ENCODE data around the gene SHMT2. TPM values are rescaled to one million over a fixed set of nuclear protein-coding genes. Genes with fewer than 3 reads are reported as not detected.

Gene SHMT2
- total RNA-seq, 1 experiment from 2014 or later, result 274 TPM

DNA sequence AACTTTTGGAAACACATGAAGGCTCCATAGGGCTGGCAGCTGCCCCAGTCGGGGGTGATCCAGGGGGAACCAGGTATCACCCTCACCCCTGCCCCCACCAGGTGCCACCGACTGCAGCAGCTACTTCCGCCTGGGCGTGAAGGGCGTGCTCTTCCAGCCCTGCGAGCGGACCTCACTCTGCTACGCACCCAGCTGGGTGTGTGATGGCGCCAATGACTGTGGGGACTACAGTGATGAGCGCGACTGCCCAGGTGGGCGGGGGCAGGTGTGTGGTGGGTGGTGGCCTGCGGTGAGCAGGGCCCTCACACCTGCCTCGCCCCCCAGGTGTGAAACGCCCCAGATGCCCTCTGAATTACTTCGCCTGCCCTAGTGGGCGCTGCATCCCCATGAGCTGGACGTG is 35.3 kb upstream of the SHMT2 start:
- no peak for DNase-seq (ENCODE audit: low spot score)
- TF ChIP-seq EZH2 (IDR thresholded peaks at IDR 0.05; ENCODE audit: borderline replicate concordance, low read depth, low read length, poor library complexity, severe bottlenecking), result no peak
- TF ChIP-seq, protein P1, sequence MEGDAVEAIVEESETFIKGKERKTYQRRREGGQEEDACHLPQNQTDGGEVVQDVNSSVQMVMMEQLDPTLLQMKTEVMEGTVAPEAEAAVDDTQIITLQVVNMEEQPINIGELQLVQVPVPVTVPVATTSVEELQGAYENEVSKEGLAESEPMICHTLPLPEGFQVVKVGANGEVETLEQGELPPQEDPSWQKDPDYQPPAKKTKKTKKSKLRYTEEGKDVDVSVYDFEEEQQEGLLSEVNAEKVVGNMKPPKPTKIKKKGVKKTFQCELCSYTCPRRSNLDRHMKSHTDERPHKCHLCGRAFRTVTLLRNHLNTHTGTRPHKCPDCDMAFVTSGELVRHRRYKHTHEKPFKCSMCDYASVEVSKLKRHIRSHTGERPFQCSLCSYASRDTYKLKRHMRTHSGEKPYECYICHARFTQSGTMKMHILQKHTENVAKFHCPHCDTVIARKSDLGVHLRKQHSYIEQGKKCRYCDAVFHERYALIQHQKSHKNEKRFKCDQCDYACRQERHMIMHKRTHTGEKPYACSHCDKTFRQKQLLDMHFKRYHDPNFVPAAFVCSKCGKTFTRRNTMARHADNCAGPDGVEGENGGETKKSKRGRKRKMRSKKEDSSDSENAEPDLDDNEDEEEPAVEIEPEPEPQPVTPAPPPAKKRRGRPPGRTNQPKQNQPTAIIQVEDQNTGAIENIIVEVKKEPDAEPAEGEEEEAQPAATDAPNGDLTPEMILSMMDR (conservative IDR thresholded peaks at IDR 0.05; ENCODE audit: low read depth, low read length), result no peak
- POLR2A ChIA-PET (ENCODE audit: low non-redundant PET), result no interaction called here
- H3K4me3 ChIP-seq (ENCODE audit: low read depth, low read length, poor library complexity, severe bottlenecking), result no peak overlapping the region
- no peaks in the 10 kb centered on the region for H3K27me3 ChIP-seq (replicated peaks; ENCODE audit: insufficient read depth, low read depth, low read length, poor library complexity)
- H3K9me3 ChIP-seq (ENCODE audit: low read depth, low read length, poor library complexity, severe bottlenecking), result no peaks in the 10 kb centered on the region
- intact Hi-C loops (cut with micrococcal nuclease; ENCODE audit: unreplicated experiment), result no loop called here
- H3K27ac ChIP-seq (ENCODE audit: low read depth, low read length, poor library complexity, severe bottlenecking), result no peak overlapping the region
- H3K36me3 ChIP-seq (ENCODE audit: insufficient read depth, low read length, poor library complexity, severe bottlenecking), result peaks cover 10% of the 10 kb centered on the region
- BruUV-seq (replicated peaks), result no TSS peak
- CTCF ChIA-PET, result no interaction called here
- H3K4me1 ChIP-seq (ENCODE audit: insufficient read depth, low read length, poor library complexity, severe bottlenecking), result peaks cover 11% of the 10 kb centered on the region

DNA sequence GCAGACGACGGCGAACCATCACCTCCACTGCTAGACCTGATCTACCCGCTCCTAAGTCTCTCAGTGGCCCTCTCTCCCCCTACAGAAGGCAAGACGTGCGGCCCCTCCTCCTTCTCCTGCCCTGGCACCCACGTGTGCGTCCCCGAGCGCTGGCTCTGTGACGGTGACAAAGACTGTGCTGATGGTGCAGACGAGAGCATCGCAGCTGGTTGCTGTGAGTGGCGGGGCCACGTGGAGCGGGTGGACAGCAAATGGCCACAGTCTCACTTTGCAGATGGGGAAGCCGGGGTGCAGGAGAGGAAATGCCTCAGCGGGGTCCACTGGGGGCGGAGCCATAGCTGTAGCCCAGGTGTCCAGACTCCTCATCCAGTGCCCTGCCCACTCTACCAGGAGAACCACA is 34.3 kb upstream of the SHMT2 start:
- H3K36me3 ChIP-seq (ENCODE audit: insufficient read depth, low read length, poor library complexity, severe bottlenecking), result peaks cover 14% of the 10 kb centered on the region
- no peaks in the 10 kb centered on the region for H3K27me3 ChIP-seq (replicated peaks; ENCODE audit: insufficient read depth, low read depth, low read length, poor library complexity)
- ChIA-PET POLR2A (ENCODE audit: low non-redundant PET) (no interaction called here), CTCF (no interaction called here)
- BruUV-seq (replicated peaks), result no TSS peak
- H3K4me1 ChIP-seq (ENCODE audit: insufficient read depth, low read length, poor library complexity, severe bottlenecking), result peaks cover 6% of the 10 kb centered on the region
- no peak overlapping the region for H3K4me3 ChIP-seq (ENCODE audit: low read depth, low read length, poor library complexity, severe bottlenecking)
- H3K27ac ChIP-seq (ENCODE audit: low read depth, low read length, poor library complexity, severe bottlenecking), result no peak overlapping the region
- DNase-seq (ENCODE audit: low spot score), result no peak
- H3K9me3 ChIP-seq (ENCODE audit: low read depth, low read length, poor library complexity, severe bottlenecking), result no peaks in the 10 kb centered on the region
- no peak for TF ChIP-seq EZH2 (IDR thresholded peaks at IDR 0.05; ENCODE audit: borderline replicate concordance, low read depth, low read length, poor library complexity, severe bottlenecking)
- TF ChIP-seq, protein P1 (conservative IDR thresholded peaks at IDR 0.05; ENCODE audit: low read depth, low read length), result no peak
- intact Hi-C loops (cut with micrococcal nuclease; ENCODE audit: unreplicated experiment), result no loop called here

DNA sequence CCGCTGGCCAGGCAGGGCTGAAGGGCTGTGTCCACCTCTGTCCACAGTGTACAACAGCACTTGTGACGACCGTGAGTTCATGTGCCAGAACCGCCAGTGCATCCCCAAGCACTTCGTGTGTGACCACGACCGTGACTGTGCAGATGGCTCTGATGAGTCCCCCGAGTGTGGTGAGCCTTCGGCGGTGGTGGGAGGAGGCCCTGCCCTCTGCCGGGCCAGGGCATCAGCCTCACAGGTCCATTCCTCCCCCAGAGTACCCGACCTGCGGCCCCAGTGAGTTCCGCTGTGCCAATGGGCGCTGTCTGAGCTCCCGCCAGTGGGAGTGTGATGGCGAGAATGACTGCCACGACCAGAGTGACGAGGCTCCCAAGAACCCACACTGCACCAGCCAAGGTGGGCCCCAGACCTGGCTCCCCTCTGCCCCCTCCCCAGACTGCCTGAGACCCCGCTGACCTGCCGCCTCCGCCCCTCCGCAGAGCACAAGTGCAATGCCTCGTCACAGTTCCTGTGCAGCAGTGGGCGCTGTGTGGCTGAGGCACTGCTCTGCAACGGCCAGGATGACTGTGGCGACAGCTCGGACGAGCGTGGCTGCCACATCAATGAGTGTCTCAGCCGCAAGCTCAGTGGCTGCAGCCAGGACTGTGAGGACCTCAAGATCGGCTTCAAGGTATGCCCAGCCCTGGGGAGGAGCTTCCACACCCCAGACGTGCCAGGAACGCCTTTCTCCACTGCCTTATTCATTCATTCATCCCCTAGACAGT is 33.7 kb upstream of the SHMT2 start:
- H3K4me3 ChIP-seq (ENCODE audit: low read depth, low read length, poor library complexity, severe bottlenecking), result no peak overlapping the region
- intact Hi-C loops (cut with micrococcal nuclease; ENCODE audit: unreplicated experiment), result no loop called here
- ChIA-PET CTCF (interaction anchor here (0.5 kb wide), 1 partner anchor 47 kb away, joined by 14 read pairs; no protein-coding TSS in a partner anchor), POLR2A (ENCODE audit: low non-redundant PET) (no interaction called here)
- TF ChIP-seq EZH2 (IDR thresholded peaks at IDR 0.05; ENCODE audit: borderline replicate concordance, low read depth, low read length, poor library complexity, severe bottlenecking), result no peak
- TF ChIP-seq, protein P1 (conservative IDR thresholded peaks at IDR 0.05; ENCODE audit: low read depth, low read length), result no peak
- no TSS peak for BruUV-seq (replicated peaks)
- no peak overlapping the region for H3K27ac ChIP-seq (ENCODE audit: low read depth, low read length, poor library complexity, severe bottlenecking)
- peaks cover 14% of the 10 kb centered on the region for H3K36me3 ChIP-seq (ENCODE audit: insufficient read depth, low read length, poor library complexity, severe bottlenecking)
- no peaks in the 10 kb centered on the region for H3K27me3 ChIP-seq (replicated peaks; ENCODE audit: insufficient read depth, low read depth, low read length, poor library complexity)
- DNase-seq (ENCODE audit: low spot score), result no peak
- H3K4me1 ChIP-seq (ENCODE audit: insufficient read depth, low read length, poor library complexity, severe bottlenecking), result no peaks in the 10 kb centered on the region
- no peaks in the 10 kb centered on the region for H3K9me3 ChIP-seq (ENCODE audit: low read depth, low read length, poor library complexity, severe bottlenecking)

All from A673 (cell line).